ENCODE data around the gene MRPS6.

DNA sequence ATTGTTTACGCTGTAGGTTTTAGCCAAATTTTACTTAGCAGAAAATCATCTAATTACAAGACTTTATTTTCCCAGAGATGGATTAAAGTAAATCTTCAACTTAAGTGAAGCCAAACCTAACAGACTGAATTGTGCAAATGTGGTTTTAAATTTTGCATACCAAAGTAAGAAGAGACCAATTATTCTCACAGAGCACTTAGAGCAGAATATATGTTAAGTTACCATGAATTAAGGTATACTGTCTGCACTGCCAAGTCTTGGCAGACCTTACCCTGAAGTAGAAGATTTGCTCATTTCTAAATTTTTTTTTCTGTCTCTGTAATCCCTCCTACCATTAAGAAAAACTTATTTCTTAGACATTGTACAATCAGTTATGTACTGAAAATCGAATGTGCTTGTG is 24.1 kb downstream of the MRPS6 start:
- TF ChIP-seq, protein P1, sequence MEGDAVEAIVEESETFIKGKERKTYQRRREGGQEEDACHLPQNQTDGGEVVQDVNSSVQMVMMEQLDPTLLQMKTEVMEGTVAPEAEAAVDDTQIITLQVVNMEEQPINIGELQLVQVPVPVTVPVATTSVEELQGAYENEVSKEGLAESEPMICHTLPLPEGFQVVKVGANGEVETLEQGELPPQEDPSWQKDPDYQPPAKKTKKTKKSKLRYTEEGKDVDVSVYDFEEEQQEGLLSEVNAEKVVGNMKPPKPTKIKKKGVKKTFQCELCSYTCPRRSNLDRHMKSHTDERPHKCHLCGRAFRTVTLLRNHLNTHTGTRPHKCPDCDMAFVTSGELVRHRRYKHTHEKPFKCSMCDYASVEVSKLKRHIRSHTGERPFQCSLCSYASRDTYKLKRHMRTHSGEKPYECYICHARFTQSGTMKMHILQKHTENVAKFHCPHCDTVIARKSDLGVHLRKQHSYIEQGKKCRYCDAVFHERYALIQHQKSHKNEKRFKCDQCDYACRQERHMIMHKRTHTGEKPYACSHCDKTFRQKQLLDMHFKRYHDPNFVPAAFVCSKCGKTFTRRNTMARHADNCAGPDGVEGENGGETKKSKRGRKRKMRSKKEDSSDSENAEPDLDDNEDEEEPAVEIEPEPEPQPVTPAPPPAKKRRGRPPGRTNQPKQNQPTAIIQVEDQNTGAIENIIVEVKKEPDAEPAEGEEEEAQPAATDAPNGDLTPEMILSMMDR (IDR thresholded peaks at IDR 0.05; ENCODE audit: low read depth, low read length), result no peak
- no peak for TF ChIP-seq EZH2phosphoT487 (IDR thresholded peaks at IDR 0.05; ENCODE audit: low read depth)
